ENCODE measurements around the gene PHF14.

DNA sequence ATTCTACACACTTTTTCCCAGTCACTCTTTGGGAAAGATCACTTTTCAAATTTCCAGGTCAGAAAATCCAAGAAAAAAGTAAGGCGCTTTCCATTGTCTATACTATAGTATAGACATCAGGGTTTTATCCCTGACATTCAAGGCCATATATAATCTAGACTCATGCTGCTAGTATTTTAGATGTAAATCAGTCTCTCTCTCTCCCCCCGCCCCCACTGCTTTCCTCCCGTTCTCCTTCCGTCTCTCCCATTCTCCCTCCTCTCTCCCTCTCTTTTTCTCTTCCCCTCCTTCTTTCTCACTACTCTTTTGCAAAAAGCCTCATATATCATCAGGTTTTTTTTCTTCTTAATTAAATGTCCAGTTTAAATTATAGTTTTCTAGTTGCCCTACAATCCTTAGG is 154.8 kb downstream of the PHF14 start:
- no peak for TF ChIP-seq ZC3H10 (CRISPR knock-in tag; IDR thresholded peaks at IDR 0.05)
- TF ChIP-seq CSDC2 (CRISPR knock-in tag; IDR thresholded peaks at IDR 0.05): no peak
- no peak for TF ChIP-seq ZFP30 (CRISPR knock-in tag; IDR thresholded peaks at IDR 0.05)
- TF ChIP-seq, protein P1, sequence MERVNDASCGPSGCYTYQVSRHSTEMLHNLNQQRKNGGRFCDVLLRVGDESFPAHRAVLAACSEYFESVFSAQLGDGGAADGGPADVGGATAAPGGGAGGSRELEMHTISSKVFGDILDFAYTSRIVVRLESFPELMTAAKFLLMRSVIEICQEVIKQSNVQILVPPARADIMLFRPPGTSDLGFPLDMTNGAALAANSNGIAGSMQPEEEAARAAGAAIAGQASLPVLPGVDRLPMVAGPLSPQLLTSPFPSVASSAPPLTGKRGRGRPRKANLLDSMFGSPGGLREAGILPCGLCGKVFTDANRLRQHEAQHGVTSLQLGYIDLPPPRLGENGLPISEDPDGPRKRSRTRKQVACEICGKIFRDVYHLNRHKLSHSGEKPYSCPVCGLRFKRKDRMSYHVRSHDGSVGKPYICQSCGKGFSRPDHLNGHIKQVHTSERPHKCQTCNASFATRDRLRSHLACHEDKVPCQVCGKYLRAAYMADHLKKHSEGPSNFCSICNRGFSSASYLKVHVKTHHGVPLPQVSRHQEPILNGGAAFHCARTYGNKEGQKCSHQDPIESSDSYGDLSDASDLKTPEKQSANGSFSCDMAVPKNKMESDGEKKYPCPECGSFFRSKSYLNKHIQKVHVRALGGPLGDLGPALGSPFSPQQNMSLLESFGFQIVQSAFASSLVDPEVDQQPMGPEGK (CRISPR knock-in tag; IDR thresholded peaks at IDR 0.05; ENCODE audit: borderline replicate concordance): no peak
- TF ChIP-seq CREB5 (CRISPR knock-in tag; IDR thresholded peaks at IDR 0.05; ENCODE audit: low read depth): no peak
- TF ChIP-seq ISL1 (CRISPR knock-in tag; IDR thresholded peaks at IDR 0.05): no peak
- no peak for TF ChIP-seq PPARA (CRISPR knock-in tag; IDR thresholded peaks at IDR 0.05; ENCODE audit: borderline replicate concordance)
- TF ChIP-seq ZFP3 (CRISPR knock-in tag; IDR thresholded peaks at IDR 0.05): no peak
- TF ChIP-seq ZNF565 (CRISPR knock-in tag; conservative IDR thresholded peaks at IDR 0.05; ENCODE audit: low read depth): no peak
- TF ChIP-seq ARNTL (CRISPR knock-in tag; IDR thresholded peaks at IDR 0.05; ENCODE audit: borderline replicate concordance, low read depth): no peak
- no peak for TF ChIP-seq TSHZ2 (CRISPR knock-in tag; IDR thresholded peaks at IDR 0.05)
- no peak for TF ChIP-seq TCF4 (CRISPR knock-in tag; IDR thresholded peaks at IDR 0.05; ENCODE audit: borderline replicate concordance)
- TF ChIP-seq, protein P2, sequence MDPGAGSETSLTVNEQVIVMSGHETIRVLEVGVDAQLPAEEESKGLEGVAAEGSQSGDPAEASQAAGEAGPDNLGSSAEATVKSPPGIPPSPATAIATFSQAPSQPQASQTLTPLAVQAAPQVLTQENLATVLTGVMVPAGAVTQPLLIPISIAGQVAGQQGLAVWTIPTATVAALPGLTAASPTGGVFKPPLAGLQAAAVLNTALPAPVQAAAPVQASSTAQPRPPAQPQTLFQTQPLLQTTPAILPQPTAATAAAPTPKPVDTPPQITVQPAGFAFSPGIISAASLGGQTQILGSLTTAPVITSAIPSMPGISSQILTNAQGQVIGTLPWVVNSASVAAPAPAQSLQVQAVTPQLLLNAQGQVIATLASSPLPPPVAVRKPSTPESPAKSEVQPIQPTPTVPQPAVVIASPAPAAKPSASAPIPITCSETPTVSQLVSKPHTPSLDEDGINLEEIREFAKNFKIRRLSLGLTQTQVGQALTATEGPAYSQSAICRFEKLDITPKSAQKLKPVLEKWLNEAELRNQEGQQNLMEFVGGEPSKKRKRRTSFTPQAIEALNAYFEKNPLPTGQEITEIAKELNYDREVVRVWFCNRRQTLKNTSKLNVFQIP (CRISPR knock-in tag; IDR thresholded peaks at IDR 0.05; ENCODE audit: borderline replicate concordance, low read depth): no peak
- TF ChIP-seq, protein P3, sequence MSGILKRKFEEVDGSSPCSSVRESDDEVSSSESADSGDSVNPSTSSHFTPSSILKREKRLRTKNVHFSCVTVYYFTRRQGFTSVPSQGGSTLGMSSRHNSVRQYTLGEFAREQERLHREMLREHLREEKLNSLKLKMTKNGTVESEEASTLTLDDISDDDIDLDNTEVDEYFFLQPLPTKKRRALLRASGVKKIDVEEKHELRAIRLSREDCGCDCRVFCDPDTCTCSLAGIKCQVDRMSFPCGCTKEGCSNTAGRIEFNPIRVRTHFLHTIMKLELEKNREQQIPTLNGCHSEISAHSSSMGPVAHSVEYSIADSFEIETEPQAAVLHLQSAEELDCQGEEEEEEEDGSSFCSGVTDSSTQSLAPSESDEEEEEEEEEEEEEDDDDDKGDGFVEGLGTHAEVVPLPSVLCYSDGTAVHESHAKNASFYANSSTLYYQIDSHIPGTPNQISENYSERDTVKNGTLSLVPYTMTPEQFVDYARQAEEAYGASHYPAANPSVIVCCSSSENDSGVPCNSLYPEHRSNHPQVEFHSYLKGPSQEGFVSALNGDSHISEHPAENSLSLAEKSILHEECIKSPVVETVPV (CRISPR knock-in tag; IDR thresholded peaks at IDR 0.05): no peak
